Measurements from ENCODE around the gene FKBP2. TPM values are rescaled to one million over a fixed set of nuclear protein-coding genes. Genes with fewer than 3 reads are reported as not detected.
A peak's percentile ranks its signal among the peaks of the same experiment; 100 is the strongest.

The FKBP2 gene
- total and polyA plus RNA-seq, 2 of the 13 experiments (the other 11 are each of a cell fraction or from before 2014, with no cell fraction given) = 30.1 to 53.3 TPM

DNA sequence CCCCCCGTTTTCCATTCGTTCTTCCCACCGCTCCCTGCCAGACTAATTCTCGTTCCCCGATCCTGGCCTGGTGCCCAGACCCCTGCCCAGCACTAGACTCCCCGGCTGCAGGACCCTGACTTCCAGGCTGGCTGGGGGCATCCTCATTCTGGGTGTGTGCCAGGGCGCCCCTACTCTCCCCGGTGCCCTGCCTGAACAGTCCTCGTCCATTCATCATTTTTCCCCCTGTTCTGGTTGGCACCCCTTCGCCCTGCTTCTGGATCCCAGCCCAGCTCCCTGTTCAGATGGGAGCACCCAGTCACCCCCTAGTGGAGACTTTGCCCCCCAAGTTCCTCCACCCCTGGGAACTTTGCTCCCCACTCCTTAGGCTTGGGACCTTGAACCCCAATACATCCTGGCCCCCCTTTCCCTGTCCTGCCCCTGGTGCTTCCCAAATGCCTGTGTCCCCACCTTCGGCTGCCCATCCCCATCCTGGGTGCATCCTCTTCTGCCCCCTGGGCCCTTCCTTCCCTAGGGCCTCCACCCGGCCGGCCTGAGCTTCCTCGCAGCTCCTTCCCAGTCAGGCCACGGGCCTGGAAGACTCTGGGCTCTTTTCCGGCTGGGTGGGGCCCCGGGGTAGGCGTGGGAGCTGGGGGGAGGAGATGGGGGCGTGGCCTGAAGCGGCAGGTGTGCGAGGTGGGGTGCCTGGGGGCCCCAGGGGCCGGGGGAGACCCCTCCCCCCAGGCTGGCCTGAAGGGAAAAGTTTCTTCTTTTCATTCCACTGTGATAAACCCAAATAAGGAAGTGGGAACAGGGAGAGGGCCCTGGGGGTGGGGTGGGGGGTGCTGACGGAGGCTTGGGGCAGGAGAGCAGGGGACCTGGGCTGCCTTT is 11.3 kb downstream of the FKBP2 start:
- H2AFZ ChIP-seq (ENCODE audit: low read length) = no peak overlapping the region
- peaks cover 7% of the 10 kb centered on the region for H3K79me2 ChIP-seq (ENCODE audit: insufficient read depth, low read length)
- H4K20me1 ChIP-seq (ENCODE audit: insufficient read depth, low read length) = no peaks in the 10 kb centered on the region
- CTCF ChIA-PET (ENCODE audit: low intra/inter-chr PET ratio, low total read pairs) = no interaction called here
- peak overlapping the region; percentile 66 to 88 (median 83) for H3K4me3 ChIP-seq (replicated peaks in 1 of 3; ENCODE audit: insufficient read depth in 1 of 3, low read depth in 2 of 3, low read length in 3 of 3)
- H3K27ac ChIP-seq (ENCODE audit: extremely low read length, insufficient read depth, low read length) = no peak overlapping the region
- H3K4me1 ChIP-seq (ENCODE audit: insufficient read depth, low read length) = peaks cover 51% of the 10 kb centered on the region
- peak overlapping the region; percentile 70 for H3K9ac ChIP-seq (ENCODE audit: insufficient read depth, low read depth, low read length)
- 12% methylated on average over 12 of the region's 23 CpGs for WGBS (ENCODE audit: low lambda C conversion rate)
- POLR2A ChIA-PET = interaction anchor here (0.9 to 2.1 kb wide), 5 partner anchors 9 to 53 kb away, joined by 3 to 7 read pairs (median 6); partner anchors contain the start of genes ESRRA and FKBP2
- no peak for FAIRE-seq
- no peaks in the 10 kb centered on the region for H3K9me3 ChIP-seq (ENCODE audit: low read length)
- H3K4me2 ChIP-seq (ENCODE audit: low read depth, low read length) = peak overlapping the region; percentile 97
- no peak for DNase-seq (ENCODE audit: low spot score)
- no peaks in the 10 kb centered on the region; a peak in 1 of 5 replicates for H3K27me3 ChIP-seq (ENCODE audit: control insufficient read depth in 1 of 2, insufficient read depth in 2 of 2, low read length in 2 of 2)
- intact Hi-C loops (cut with micrococcal nuclease; ENCODE audit: unreplicated experiment) (no loop called here), in situ Hi-C loops (cut with HindIII; ENCODE audit: extremely low pct_ligation_motif_present, low pct_unique_long_range_greater_than_20kb) (no loop called here)
- no peak for ATAC-seq
- peaks cover 5 to 10% of the 10 kb centered on the region in 2 experiments; a peak in 1 of 5 replicates for H3K36me3 ChIP-seq (replicated peaks in 1 of 2; ENCODE audit: control insufficient read depth in 1 of 2, insufficient read depth in 2 of 2, low read length in 2 of 2)
- BruUV-seq (replicated peaks) = TSS peak; percentile 42
- TF ChIP-seq SRF (IDR thresholded peaks at IDR 0.05; ENCODE audit: low read depth, low read length) (0 out of 2 replicates have a peak, but pooled peaks have one; percentile 17), ETV5 (CRISPR knock-in tag; IDR thresholded peaks at IDR 0.05; ENCODE audit: borderline replicate concordance) (no peak), ARNT2 (CRISPR knock-in tag; IDR thresholded peaks at IDR 0.05; ENCODE audit: low read depth) (peak; percentile 33; the same call in 1 of the 2 replicates), ZNF3 (CRISPR knock-in tag; IDR thresholded peaks at IDR 0.05) (no peak), POLR2AphosphoS2 (IDR thresholded peaks at IDR 0.05; ENCODE audit: low read depth, low read length) (no peak), ZNF558 (CRISPR knock-in tag; IDR thresholded peaks at IDR 0.05; ENCODE audit: borderline replicate concordance) (0 out of 2 replicates have a peak, but pooled peaks have one; percentile 34), MIER3 (CRISPR knock-in tag; IDR thresholded peaks at IDR 0.05; ENCODE audit: borderline replicate concordance) (no peak), ZNF329 (CRISPR knock-in tag; IDR thresholded peaks at IDR 0.05; ENCODE audit: low read depth) (no peak), ZNF430 (CRISPR knock-in tag; IDR thresholded peaks at IDR 0.05) (no peak), CHD2 (IDR thresholded peaks at IDR 0.05; ENCODE audit: low read depth, low read length) (no peak), SMAD3 (CRISPR knock-in tag; IDR thresholded peaks at IDR 0.05) (no peak)
- TF ChIP-seq, protein P1, sequence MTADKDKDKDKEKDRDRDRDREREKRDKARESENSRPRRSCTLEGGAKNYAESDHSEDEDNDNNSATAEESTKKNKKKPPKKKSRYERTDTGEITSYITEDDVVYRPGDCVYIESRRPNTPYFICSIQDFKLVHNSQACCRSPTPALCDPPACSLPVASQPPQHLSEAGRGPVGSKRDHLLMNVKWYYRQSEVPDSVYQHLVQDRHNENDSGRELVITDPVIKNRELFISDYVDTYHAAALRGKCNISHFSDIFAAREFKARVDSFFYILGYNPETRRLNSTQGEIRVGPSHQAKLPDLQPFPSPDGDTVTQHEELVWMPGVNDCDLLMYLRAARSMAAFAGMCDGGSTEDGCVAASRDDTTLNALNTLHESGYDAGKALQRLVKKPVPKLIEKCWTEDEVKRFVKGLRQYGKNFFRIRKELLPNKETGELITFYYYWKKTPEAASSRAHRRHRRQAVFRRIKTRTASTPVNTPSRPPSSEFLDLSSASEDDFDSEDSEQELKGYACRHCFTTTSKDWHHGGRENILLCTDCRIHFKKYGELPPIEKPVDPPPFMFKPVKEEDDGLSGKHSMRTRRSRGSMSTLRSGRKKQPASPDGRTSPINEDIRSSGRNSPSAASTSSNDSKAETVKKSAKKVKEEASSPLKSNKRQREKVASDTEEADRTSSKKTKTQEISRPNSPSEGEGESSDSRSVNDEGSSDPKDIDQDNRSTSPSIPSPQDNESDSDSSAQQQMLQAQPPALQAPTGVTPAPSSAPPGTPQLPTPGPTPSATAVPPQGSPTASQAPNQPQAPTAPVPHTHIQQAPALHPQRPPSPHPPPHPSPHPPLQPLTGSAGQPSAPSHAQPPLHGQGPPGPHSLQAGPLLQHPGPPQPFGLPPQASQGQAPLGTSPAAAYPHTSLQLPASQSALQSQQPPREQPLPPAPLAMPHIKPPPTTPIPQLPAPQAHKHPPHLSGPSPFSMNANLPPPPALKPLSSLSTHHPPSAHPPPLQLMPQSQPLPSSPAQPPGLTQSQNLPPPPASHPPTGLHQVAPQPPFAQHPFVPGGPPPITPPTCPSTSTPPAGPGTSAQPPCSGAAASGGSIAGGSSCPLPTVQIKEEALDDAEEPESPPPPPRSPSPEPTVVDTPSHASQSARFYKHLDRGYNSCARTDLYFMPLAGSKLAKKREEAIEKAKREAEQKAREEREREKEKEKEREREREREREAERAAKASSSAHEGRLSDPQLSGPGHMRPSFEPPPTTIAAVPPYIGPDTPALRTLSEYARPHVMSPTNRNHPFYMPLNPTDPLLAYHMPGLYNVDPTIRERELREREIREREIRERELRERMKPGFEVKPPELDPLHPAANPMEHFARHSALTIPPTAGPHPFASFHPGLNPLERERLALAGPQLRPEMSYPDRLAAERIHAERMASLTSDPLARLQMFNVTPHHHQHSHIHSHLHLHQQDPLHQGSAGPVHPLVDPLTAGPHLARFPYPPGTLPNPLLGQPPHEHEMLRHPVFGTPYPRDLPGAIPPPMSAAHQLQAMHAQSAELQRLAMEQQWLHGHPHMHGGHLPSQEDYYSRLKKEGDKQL (CRISPR knock-in tag; IDR thresholded peaks at IDR 0.05; ENCODE audit: low read depth) = no peak
- TF ChIP-seq, protein P2, sequence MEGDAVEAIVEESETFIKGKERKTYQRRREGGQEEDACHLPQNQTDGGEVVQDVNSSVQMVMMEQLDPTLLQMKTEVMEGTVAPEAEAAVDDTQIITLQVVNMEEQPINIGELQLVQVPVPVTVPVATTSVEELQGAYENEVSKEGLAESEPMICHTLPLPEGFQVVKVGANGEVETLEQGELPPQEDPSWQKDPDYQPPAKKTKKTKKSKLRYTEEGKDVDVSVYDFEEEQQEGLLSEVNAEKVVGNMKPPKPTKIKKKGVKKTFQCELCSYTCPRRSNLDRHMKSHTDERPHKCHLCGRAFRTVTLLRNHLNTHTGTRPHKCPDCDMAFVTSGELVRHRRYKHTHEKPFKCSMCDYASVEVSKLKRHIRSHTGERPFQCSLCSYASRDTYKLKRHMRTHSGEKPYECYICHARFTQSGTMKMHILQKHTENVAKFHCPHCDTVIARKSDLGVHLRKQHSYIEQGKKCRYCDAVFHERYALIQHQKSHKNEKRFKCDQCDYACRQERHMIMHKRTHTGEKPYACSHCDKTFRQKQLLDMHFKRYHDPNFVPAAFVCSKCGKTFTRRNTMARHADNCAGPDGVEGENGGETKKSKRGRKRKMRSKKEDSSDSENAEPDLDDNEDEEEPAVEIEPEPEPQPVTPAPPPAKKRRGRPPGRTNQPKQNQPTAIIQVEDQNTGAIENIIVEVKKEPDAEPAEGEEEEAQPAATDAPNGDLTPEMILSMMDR (CRISPR knock-in tag; IDR thresholded peaks at IDR 0.05) = peak; percentile 54
- TF ChIP-seq, protein P3, sequence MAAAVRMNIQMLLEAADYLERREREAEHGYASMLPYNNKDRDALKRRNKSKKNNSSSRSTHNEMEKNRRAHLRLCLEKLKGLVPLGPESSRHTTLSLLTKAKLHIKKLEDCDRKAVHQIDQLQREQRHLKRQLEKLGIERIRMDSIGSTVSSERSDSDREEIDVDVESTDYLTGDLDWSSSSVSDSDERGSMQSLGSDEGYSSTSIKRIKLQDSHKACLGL (CRISPR knock-in tag; IDR thresholded peaks at IDR 0.05) = no peak
- TF ChIP-seq, protein P4, sequence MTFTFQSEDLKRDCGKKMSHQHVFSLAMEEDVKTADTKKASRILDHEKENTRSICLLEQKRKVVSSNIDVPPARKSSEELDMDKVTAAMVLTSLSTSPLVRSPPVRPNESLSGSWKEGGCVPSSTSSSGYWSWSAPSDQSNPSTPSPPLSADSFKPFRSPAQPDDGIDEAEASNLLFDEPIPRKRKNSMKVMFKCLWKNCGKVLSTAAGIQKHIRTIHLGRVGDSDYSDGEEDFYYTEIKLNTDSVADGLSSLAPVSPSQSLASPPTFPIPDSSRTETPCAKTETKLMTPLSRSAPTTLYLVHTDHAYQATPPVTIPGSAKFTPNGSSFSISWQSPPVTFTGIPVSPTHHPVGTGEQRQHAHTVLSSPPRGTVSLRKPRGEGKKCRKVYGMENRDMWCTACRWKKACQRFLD (CRISPR knock-in tag; IDR thresholded peaks at IDR 0.05; ENCODE audit: borderline replicate concordance) = no peak

Data from HepG2 (cell line).